ENCODE measurements around the gene GPR143.
A peak's percentile ranks its signal among the peaks of the same experiment; 100 is the strongest.

Gene GPR143

DNA sequence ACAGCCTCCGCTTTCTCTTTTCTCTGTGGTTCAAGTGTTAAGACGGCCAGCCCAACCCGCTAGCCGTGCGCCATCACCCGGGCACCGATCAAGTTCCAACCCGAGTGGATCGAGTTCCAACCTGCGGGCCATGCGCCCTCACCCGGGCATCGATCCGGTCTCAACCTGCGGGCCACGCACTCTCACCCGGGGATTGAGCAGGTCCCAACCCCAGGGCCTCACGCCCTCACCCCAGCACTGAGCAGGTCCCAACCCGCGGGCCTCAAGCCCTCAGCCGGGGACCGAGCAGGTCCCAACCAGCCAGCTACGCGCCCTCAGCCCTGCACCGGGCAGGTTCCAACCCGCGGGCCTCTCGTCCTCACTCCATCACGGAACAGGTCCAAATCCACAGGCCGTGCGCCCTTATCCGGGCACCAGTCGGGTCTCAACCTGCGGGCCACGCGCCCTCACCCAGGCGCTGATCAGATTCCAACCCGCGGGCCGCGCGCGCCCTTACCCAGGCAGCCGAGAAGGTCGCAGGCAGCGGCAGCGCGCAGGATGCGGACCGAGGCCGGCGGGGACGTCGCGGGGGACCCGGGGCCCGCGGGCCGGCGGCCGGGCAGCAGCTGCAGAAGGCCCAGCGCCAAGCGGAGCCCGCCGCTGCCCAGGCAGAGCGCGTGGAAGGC is 443 bp downstream of the GPR143 start:
- Histone ChIP-seq H3K4me3 (ENCODE audit: low read length) (peak overlapping the region; percentile 49), H3K9ac (ENCODE audit: low read length) (peak overlapping the region; percentile 48), H3K9me3 (ENCODE audit: control insufficient read depth, low read depth, low read length) (no peaks in the 10 kb centered on the region), H3K4me1 (ENCODE audit: control insufficient read depth, low read depth, low read length) (peaks cover 4% of the 10 kb centered on the region), H3K36me3 (ENCODE audit: control insufficient read depth, low read depth, low read length) (no peaks in the 10 kb centered on the region), H3K27me3 (ENCODE audit: control insufficient read depth, insufficient read depth, low read length) (no peaks in the 10 kb centered on the region), H3K27ac (ENCODE audit: low read length) (no peak overlapping the region)

DNA sequence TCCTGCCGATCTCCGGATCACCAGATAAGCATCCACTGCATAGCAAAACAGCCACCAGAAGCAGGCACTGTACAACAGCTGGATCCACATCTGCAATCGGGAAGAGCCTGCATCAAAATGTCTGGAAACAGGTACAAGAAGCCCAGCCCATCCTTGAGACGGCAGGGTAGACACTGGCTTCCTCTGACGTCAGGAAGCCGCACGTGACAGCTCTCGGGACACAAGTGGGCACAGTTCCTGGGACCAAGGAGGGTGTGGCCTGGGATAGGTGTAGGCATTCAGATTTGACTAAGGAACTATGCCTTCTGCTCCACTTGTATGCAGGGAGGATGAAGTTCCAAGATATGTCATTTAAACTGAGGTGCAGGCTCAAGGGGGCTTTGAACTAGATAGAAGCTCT is 6.3 kb downstream of the GPR143 start:
- Histone ChIP-seq H3K27me3 (ENCODE audit: control insufficient read depth, insufficient read depth, low read length) (no peaks in the 10 kb centered on the region), H3K9ac (ENCODE audit: low read length) (no peak overlapping the region), H3K27ac (ENCODE audit: low read length) (no peak overlapping the region), H3K4me1 (ENCODE audit: control insufficient read depth, low read depth, low read length) (no peaks in the 10 kb centered on the region), H3K4me3 (ENCODE audit: low read length) (no peak overlapping the region), H3K36me3 (ENCODE audit: control insufficient read depth, low read depth, low read length) (peaks cover 5% of the 10 kb centered on the region), H3K9me3 (ENCODE audit: control insufficient read depth, low read depth, low read length) (no peaks in the 10 kb centered on the region)

DNA sequence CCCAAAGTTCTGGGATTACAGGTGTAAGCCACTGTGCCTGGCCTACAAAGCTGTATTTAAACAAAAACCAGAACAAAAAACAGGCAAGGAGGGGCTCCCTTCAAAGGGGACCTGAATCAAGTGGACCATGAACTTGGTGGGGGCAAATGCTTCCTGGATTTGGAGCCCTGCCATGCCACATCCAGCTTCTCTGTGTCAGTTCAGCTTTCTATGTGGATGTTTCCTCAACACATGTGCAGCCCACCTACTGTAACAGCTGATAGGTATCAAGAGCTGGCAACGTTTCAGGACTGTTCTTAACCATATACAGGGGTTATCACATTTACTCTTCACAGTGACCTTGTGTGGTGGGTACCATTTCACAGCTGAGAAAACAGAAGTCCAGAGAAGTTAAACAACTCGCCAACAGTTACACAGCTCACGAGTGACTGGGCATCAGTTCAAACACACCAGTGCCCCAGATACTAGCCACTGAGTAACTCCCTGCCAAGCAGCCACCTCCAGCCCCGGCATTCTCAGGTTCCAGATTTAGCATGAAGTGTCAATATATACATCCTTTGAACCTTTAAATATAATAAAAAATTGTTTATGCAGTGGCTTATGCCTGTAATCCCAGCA is 7.5 kb downstream of the GPR143 start:
- Histone ChIP-seq H3K4me1 (ENCODE audit: control insufficient read depth, low read depth, low read length) (no peaks in the 10 kb centered on the region), H3K9me3 (ENCODE audit: control insufficient read depth, low read depth, low read length) (no peaks in the 10 kb centered on the region), H3K36me3 (ENCODE audit: control insufficient read depth, low read depth, low read length) (peaks cover 5% of the 10 kb centered on the region), H3K9ac (ENCODE audit: low read length) (no peak overlapping the region), H3K27me3 (ENCODE audit: control insufficient read depth, insufficient read depth, low read length) (no peaks in the 10 kb centered on the region), H3K27ac (ENCODE audit: low read length) (no peak overlapping the region), H3K4me3 (ENCODE audit: low read length) (no peak overlapping the region)

DNA sequence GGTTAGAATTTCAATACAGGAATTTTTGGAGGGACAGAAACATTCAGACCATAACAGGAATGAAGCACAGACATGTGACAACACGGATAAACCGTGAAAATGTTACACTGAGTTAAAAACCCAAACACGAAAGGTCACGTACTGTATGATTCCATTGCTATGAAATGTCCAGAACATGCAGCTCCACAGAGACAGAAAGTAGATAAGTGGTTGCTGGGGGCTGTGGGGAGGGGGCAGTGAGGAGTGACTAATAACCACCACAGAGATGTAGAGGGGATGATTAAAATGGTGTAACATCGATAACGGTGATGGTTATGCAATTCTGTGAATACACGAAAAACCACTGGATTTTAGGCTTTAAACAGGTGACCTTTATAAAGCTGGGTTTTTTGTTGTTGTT is 8.3 kb downstream of the GPR143 start:
- Histone ChIP-seq H3K9ac (ENCODE audit: low read length) (no peak overlapping the region), H3K4me1 (ENCODE audit: control insufficient read depth, low read depth, low read length) (no peaks in the 10 kb centered on the region), H3K9me3 (ENCODE audit: control insufficient read depth, low read depth, low read length) (no peaks in the 10 kb centered on the region), H3K27ac (ENCODE audit: low read length) (no peak overlapping the region), H3K36me3 (ENCODE audit: control insufficient read depth, low read depth, low read length) (peaks cover 5% of the 10 kb centered on the region), H3K27me3 (ENCODE audit: control insufficient read depth, insufficient read depth, low read length) (no peaks in the 10 kb centered on the region), H3K4me3 (ENCODE audit: low read length) (no peak overlapping the region)

DNA sequence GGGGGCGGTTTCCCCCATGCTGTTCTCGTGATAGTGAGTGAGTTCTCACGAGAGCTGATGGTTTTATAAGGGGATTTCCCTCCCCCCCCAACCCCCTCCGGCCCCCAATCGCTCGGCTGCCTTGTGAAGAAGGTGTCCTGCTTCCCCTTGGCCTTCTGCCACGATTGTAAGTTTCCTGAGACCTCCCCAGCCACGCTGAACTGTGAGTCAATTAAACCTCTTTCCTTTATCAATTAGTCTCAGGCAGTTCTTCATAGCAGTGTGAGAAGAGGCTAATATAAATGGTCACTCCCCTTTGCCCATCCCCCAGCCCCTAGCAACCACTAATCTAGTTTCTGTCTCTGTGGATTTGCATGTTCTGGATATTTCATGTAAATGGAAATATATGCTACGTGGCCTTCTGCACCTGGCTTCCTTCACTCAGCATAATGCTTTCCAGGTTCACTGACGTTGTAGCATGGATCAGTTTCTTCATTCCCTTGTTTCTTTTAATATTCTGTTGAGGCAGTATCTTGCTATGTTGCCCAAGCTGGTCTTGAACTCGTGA is 16.4 kb downstream of the GPR143 start:
- Histone ChIP-seq H3K4me3 (ENCODE audit: low read length) (no peak overlapping the region), H3K9ac (ENCODE audit: low read length) (no peak overlapping the region)

DNA sequence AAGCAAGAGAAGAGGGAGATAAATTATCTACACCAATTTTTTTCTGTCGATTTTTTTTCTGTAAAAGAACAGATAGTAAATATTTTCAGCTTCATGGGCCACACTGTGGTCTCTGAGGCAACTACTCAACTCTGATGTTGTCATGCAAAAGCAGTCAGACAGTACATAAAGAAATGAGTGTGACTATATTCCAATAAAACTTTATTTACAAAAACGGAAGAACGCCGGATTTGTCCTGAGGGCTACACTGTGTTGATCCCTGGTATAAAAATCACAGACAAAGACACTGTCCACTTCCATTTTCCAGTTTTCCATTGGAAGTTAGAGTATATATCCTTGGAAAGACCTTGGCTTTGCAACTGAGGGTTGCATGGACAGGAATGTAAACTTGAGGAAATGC is 18.0 kb downstream of the GPR143 start:
- Histone ChIP-seq H3K9ac (ENCODE audit: low read length) (no peak overlapping the region), H3K27me3 (ENCODE audit: control insufficient read depth, insufficient read depth, low read length) (no peaks in the 10 kb centered on the region)

More for the DNA sequence above, 16.4 kb downstream of the GPR143 start:
- Histone ChIP-seq H3K36me3 (ENCODE audit: control insufficient read depth, low read depth, low read length) (no peaks in the 10 kb centered on the region), H3K9me3 (ENCODE audit: control insufficient read depth, low read depth, low read length) (no peaks in the 10 kb centered on the region), H3K27ac (ENCODE audit: low read length) (no peak overlapping the region), H3K4me1 (ENCODE audit: control insufficient read depth, low read depth, low read length) (peaks cover 22% of the 10 kb centered on the region), H3K27me3 (ENCODE audit: control insufficient read depth, insufficient read depth, low read length) (no peaks in the 10 kb centered on the region)

DNA sequence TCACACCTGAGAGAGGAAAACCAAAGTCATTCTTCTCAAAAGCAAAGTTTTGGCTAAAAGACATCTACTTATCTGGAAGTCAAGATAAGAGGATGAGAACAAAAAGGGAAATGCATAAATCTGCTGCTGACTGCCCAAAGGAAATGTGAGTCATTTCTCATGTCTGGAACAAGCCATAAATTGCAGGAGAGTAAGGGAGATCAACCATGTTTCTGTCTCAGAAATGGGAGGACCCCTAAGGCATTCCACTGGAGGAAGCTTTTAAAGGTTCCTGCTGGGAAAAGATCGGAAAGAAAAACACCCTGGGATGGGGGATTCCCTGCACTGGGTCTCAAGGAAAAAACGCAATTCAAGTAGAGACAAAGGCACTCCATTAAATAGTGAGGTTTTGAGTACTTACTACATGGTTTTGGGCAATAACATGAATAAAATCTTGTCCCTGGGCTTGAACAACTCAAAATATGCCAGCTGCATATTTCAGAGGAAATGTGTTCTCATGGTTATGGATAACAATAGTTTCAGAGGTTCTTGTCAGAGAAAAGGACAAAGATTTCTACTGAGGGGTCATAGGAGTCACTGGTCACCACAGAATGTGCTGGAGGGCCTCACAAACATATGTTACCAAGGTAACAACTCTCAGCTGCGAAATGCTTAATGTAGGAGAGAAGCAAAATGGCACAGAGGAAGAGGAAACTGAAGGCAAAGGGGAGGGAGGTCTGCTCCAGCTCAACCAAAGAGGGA is 19.3 kb downstream of the GPR143 start:
- Histone ChIP-seq H3K9ac (ENCODE audit: low read length) (peak overlapping the region; percentile 30), H3K27me3 (ENCODE audit: control insufficient read depth, insufficient read depth, low read length) (no peaks in the 10 kb centered on the region), H3K36me3 (ENCODE audit: control insufficient read depth, low read depth, low read length) (no peaks in the 10 kb centered on the region), H3K27ac (ENCODE audit: low read length) (peak overlapping the region; percentile 73), H3K4me1 (ENCODE audit: control insufficient read depth, low read depth, low read length) (peaks cover 22% of the 10 kb centered on the region), H3K9me3 (ENCODE audit: control insufficient read depth, low read depth, low read length) (no peaks in the 10 kb centered on the region), H3K4me3 (ENCODE audit: low read length) (no peak overlapping the region)

More for the DNA sequence above, 18.0 kb downstream of the GPR143 start:
- Histone ChIP-seq H3K4me1 (ENCODE audit: control insufficient read depth, low read depth, low read length) (peaks cover 22% of the 10 kb centered on the region), H3K27ac (ENCODE audit: low read length) (no peak overlapping the region), H3K9me3 (ENCODE audit: control insufficient read depth, low read depth, low read length) (no peaks in the 10 kb centered on the region), H3K4me3 (ENCODE audit: low read length) (no peak overlapping the region), H3K36me3 (ENCODE audit: control insufficient read depth, low read depth, low read length) (no peaks in the 10 kb centered on the region)

DNA sequence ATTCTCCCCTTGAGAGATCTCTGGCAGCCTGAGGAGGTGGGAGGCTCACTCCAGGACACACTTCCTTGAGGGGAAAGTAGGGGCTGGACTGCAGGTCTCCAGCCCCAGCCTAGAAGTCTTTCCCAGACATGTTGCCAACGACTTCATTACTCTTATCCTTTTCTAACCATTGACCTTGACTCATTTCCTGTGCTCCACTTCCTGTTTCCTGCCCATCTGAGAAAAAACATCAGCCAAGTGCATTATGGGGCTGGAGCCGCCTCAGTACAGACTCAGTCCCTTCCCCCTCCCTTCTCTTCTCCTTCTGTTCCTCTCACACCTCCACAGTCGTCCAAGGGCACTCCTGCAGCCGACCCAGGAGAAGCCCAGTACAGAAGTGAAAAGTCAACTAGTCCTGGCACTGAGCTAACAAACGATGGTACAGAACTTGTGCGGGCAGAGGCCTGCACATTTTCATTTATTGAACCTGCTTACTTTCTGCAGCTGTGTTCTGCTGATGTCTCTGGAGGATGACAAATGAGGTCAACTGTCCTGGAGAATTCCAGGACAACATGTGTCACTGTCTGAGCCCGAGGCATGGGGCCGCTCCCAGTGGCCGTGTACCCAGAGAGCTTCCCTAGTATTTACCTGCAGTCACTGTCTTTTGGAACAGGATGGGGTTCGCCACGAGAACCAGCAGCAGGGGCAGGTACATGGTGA is 20.1 kb downstream of the GPR143 start:
- Histone ChIP-seq H3K36me3 (ENCODE audit: control insufficient read depth, low read depth, low read length) (no peaks in the 10 kb centered on the region), H3K27me3 (ENCODE audit: control insufficient read depth, insufficient read depth, low read length) (no peaks in the 10 kb centered on the region), H3K9me3 (ENCODE audit: control insufficient read depth, low read depth, low read length) (no peaks in the 10 kb centered on the region), H3K4me1 (ENCODE audit: control insufficient read depth, low read depth, low read length) (peaks cover 22% of the 10 kb centered on the region), H3K27ac (ENCODE audit: low read length) (peak overlapping the region; percentile 73), H3K9ac (ENCODE audit: low read length) (peak overlapping the region; percentile 30), H3K4me3 (ENCODE audit: low read length) (no peak overlapping the region)

DNA sequence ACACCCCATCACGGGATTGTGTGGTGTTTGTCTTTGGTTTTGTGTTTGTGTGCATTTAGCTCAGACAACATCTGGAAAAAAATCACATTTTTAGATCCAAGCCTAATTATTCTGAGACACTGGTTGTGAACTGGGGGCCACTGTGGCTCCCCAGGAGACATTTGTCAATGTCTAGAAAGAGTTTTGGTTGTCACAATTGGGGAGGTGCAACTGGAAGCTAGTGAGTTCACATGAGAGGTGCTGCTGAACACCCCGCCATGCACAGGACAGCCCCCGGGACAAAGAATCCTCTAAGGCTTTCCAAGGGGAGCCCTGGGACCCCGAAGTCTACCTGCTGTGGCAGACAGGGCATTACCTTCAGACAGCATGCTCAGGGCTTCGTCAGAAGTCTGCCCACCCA is 26.5 kb downstream of the GPR143 start:
- H3K27me3 ChIP-seq (ENCODE audit: control insufficient read depth, insufficient read depth, low read length) = no peaks in the 10 kb centered on the region
- no peaks in the 10 kb centered on the region for H3K36me3 ChIP-seq (ENCODE audit: control insufficient read depth, low read depth, low read length)
- H3K4me3 ChIP-seq (ENCODE audit: low read length) = no peak overlapping the region
- H3K27ac ChIP-seq (ENCODE audit: low read length) = no peak overlapping the region
- H3K4me1 ChIP-seq (ENCODE audit: control insufficient read depth, low read depth, low read length) = no peaks in the 10 kb centered on the region
- H3K9ac ChIP-seq (ENCODE audit: low read length) = no peak overlapping the region
- no peaks in the 10 kb centered on the region for H3K9me3 ChIP-seq (ENCODE audit: control insufficient read depth, low read depth, low read length)

DNA sequence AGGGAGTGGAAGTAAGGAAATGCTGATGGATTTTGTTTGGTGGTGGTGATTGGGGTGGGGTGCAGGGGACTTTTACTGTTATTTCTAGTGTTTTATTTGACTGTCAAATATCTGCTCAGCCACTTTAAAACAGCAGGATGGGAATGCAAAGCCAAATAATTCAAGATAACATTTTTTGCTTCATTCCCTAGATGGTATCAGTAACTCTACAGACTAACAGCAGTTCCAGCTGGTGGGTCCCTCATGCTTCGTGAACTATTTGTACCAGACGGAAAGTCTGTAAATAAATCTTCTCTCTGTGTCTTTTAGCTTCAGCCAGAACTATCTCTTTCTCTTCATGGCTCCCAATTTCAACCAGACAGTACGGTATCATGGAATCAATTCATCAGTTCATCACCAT is 27.5 kb downstream of the GPR143 start:
- Histone ChIP-seq H3K9me3 (ENCODE audit: control insufficient read depth, low read depth, low read length) (no peaks in the 10 kb centered on the region), H3K4me3 (ENCODE audit: low read length) (no peak overlapping the region), H3K4me1 (ENCODE audit: control insufficient read depth, low read depth, low read length) (no peaks in the 10 kb centered on the region), H3K36me3 (ENCODE audit: control insufficient read depth, low read depth, low read length) (no peaks in the 10 kb centered on the region), H3K9ac (ENCODE audit: low read length) (no peak overlapping the region), H3K27ac (ENCODE audit: low read length) (no peak overlapping the region), H3K27me3 (ENCODE audit: control insufficient read depth, insufficient read depth, low read length) (no peaks in the 10 kb centered on the region)

DNA sequence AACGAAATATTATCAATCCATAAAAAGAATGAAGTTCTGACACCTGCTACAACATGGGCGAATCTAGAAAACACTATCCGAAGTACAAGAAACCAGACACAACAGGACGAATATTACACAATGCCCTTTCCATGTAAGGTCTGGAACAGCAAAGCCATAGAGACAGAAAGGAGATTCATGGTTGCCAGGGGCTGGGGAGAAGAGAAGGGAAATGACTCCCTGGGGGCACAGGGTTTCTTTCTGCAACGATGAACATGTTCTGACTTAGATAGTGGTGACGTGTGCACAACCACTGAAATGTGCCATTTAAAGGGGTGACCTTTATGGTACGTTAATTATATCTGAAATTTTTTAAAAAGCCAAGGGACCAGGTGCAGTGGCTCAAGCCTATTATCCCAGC is 28.3 kb downstream of the GPR143 start:
- no peak overlapping the region for H3K4me3 ChIP-seq (ENCODE audit: low read length)
- no peak overlapping the region for H3K27ac ChIP-seq (ENCODE audit: low read length)
- no peaks in the 10 kb centered on the region for H3K27me3 ChIP-seq (ENCODE audit: control insufficient read depth, insufficient read depth, low read length)
- H3K4me1 ChIP-seq (ENCODE audit: control insufficient read depth, low read depth, low read length) = no peaks in the 10 kb centered on the region
- no peak overlapping the region for H3K9ac ChIP-seq (ENCODE audit: low read length)
- H3K9me3 ChIP-seq (ENCODE audit: control insufficient read depth, low read depth, low read length) = no peaks in the 10 kb centered on the region
- no peaks in the 10 kb centered on the region for H3K36me3 ChIP-seq (ENCODE audit: control insufficient read depth, low read depth, low read length)
